CD4-positive, alpha-beta T cell treated with Interferon gamma for 1 hour (primary cell): ENCODE data around the gene DGCR2.
"Not testable (repeated sequence)": the region's sequence is repeated elsewhere in the genome, so short reads cannot be mapped to it uniquely, and the experiment has no call there.

Experiments used
- DNase-seq: peaks from one replicate; pipeline ENCODE4 v3.0.0-alpha.2; 2020

Gene DGCR2

DNA sequence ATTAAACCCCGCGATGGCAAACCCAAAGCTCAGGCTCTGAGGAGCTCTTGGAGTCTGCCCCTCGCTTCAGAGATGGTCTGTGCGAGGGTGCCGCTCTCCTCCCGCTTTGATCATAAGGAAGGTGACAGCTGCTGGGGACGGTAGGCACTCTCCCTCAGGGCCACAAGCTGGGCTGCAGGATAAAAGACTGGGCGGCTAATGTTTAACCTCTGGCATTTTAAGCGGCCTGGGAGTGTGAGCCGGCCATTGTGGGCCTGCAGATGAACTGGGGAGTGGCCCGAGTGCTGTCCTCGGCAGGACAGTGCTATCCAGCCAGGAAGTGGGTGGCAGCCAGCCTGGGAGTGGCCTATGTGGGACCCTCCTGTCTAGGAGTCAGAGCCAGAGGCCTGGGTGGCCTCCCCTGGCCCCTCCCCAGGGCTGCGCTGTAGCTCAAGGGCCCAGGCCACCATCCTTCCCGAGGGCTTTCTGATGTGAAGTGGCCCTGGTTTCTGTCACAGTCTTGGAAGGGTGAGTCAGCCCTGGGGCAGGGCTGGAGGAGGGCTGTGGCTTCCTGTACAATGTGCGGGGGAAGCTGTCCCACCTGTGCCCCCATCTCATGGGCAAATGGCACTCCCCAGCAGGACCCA lies 127.4 kb downstream of the DGCR2 start:
- no peak for DNase-seq

- no peak for DNase-seq
Measured at GRCh38 chr22:18994056-18994455, 128.2 kb downstream of the DGCR2 start.

GRCh38 chr22:18992543-18993198 lies 129.5 kb downstream of the DGCR2 start:
- DNase-seq: no peak

- no peak for DNase-seq
Measured at GRCh38 chr22:18991821-18992442, 130.3 kb downstream of the DGCR2 start.

DNA sequence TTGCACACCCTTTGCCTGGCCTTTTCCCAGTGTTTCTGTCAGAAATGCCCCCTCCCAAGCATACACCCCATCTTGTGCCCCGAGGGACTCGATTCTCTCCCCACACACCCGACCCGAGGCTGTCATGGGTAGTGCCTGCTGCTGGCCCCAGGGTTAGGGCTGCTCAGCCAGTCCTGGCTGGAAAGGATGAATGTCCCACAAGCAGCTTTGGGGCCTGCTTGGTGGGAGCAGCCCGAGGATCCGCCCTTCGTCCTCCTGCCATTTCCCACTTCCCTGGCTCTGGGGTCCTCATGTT lies 131.1 kb downstream of the DGCR2 start:
- DNase-seq: no peak

- DNase-seq: no peak
Measured at GRCh38 chr22:18990355-18991137, 131.7 kb downstream of the DGCR2 start.

DNA sequence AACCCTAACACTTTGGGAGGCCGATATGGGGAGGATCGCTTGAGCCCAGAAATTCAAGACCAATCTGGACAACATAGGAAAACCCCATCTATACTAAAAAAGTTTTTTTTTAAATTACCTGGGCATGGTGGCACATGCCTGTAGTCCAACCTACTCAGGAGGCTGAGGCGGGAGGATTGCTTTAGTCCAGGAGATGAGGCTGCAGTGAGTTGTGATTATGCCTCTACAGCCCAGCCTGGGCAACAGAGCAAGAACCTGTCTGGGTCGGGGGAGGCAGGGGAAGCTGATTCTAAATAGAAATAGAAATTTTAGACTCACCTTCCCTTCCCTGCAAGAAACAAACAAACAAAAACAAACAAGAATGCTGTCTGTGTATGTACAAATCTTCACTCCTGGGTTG lies 133.3 kb downstream of the DGCR2 start:
- no peak for DNase-seq

DNA sequence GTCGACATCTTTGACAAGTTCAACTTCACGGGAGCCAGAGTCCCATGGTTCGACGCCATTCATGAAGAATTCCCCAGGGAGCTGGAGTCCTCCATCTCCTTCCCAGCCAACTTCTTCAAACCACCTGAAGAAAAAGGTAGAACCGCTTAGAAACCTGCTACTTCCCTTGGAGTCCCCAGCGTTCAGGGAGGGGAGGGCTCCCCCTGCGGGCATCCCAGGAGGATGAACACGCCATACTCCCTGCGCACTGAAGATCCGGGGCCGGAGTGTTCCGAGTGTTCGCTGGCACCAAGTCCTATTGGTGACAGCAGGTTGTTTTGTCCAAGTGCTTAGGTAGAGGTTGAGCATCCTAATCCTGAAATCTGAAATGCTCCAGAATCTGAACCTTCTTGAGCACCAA lies 134.4 kb downstream of the DGCR2 start:
- DNase-seq: no peak

DNA sequence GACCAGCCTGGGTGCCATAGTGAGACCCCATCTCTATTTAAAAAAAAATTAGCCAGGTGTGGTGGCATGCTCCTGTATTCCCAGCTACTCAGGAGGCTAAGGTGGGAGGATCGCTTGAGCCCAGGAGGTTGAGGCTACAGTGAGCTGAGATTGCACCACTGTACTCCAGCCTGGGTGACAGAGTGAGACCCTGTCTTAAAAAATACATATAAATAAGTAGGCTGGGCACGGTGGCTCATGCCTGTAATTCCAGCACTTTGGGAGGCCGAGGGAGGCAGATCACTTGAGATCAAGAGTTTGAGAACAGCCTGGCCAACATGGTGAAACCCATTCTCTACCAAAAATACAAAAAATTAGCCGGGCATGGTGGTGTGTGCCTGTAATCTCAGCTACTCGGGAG lies 135.1 kb downstream of the DGCR2 start:
- not testable (repeated sequence) for DNase-seq
